GM21529 (cell line): ENCODE measurements around the gene TMEM72.

Source experiments
- ATAC-seq: cut with Tn5 transposase; IDR thresholded peaks from one replicate; pipeline ENCODE4 v1.9.1; 2021; ENCODE audit not compliant: unreplicated experiment

The TMEM72 gene

DNA sequence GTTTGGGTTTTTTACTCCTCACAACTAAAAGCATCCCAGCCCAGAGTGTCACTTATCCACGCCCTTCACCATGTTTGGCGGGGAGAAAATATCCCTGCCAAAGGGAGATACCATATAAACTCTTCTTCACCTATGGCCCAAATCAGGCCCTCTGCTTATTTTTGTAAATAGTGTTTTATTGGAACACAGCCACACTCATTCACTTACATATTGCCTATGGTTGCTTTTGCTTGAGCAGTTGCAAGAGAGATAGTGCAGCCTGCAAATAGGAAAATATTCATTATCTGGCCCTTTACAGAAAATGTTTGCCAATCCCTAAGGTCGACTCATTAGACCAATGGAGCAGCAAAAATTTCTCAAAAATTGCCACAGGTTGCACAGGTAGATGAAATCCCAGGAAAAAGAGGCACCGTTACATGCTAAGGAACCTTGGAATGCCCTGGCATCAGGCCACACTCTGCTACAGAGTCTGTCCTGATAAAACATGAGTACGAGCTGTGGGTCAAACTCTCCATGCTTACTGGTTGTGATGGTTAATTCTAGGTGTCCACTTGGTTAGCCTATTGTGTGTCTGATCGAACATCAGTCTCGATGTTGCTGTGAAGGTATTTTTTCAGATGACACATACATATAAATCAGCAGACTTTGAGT, 40.6 kb downstream of the TMEM72 start:
- ATAC-seq, result no peak

DNA sequence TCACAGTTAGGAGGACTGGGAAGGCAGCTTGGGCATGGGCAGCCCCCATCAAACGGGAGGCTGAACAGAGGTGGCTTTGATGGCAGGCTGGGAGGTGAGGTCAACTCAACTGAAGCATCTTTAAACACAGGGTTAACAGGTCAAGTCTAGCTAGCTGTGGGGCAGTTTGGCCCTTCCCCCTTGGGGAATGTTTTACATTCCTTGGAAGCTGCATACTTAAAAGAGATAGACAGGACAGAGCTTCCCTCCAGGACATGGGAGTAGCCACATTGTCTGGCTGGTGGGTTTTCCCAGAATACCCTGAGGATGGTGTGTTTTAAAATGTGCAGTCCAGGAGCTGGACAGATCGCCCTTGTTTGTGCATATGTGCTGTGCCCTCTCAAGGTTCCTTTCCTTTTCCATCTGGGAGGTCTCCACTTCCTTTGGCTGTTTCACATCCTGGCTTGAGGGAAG, 41.7 kb downstream of the TMEM72 start:
- ATAC-seq, result no peak

DNA sequence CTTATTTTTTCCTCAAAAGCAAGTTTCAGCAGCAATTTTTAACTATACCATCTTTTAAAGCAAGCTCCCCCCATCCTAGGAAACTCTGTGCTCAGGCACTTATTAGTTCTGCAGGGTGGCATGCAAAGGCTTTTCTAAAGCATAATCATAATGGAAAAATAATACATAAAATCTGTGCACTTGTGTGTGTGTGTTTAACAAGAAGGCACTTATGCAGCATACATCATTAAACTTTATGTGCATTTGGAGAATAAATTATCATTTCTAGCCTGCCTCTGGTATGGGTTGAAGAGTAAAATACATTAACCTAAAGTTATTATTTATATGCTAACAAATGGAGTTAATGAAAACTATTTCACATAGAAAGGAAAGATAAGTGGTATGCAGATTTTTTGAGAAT, 42.9 kb downstream of the TMEM72 start:
- no peak for ATAC-seq

DNA sequence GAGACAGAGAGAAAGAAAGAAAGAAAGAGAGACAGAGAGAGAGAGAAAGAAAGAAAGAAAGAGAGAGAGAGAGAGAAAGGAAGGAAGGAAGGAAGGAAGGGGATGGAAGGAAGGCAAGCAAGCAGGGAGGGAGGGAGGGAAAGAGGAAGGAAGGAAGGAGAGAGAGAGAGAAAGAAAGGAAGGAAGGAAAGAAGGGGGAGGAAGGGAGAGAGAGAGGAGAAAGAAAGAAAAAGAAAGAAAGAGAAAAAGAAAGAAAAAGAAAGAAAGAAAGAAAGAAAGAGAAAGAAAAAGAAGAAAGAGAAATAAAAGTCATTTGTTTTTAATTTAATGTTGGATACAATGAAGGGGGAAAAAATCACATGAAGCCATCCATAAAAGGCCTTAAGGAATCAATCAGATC, 43.8 kb downstream of the TMEM72 start:
- no peak for ATAC-seq

DNA sequence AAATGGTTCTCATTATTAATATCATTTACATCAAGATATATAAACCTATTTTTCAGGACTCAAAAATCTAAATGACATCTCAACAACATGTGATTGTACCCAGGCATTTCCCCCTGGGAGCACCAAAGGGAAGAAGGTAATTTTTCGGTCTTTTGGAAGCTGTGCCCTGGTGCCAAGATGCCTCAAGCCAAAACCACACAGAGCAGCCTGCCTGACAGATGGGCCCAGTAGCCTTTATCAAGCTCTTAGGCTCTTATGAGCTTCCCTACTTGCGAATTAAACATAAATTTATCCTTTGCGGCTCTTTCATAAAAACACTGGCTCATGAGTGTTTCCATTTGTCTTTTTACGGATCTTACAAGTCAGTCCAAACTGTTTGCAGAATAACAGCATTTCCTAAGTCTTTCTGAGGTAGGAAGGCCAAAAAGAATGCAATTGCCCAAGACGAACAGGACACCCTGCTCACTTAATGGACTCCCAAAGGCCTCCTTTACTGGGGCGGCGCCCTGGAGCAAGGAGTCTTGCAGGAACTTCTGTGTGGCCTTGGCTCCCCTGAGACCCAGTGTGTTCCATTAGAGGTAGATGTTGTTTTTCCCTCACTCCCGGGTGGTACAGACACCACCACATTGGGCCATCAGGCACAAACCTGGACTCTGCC, 44.4 kb downstream of the TMEM72 start:
- ATAC-seq, result no peak

DNA sequence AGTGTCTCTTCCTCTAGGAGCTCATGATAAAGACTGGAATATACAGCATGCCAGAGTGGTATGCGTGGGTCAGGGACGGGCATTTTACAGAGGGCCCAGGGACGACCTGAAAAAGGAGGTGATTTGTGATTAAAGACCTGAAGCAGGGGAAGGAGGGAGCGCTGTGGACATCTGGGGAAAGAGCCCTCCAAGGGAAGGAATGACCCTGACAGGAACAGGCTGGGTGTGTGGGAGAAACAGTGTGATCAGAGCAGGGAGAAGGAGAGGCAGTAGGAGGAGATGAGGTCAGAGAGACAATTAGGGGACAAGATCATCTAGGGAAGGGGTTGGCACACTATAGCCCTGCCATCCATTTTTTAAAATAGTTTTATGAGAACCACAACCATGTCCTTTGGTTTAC, 45.1 kb downstream of the TMEM72 start:
- no peak for ATAC-seq

DNA sequence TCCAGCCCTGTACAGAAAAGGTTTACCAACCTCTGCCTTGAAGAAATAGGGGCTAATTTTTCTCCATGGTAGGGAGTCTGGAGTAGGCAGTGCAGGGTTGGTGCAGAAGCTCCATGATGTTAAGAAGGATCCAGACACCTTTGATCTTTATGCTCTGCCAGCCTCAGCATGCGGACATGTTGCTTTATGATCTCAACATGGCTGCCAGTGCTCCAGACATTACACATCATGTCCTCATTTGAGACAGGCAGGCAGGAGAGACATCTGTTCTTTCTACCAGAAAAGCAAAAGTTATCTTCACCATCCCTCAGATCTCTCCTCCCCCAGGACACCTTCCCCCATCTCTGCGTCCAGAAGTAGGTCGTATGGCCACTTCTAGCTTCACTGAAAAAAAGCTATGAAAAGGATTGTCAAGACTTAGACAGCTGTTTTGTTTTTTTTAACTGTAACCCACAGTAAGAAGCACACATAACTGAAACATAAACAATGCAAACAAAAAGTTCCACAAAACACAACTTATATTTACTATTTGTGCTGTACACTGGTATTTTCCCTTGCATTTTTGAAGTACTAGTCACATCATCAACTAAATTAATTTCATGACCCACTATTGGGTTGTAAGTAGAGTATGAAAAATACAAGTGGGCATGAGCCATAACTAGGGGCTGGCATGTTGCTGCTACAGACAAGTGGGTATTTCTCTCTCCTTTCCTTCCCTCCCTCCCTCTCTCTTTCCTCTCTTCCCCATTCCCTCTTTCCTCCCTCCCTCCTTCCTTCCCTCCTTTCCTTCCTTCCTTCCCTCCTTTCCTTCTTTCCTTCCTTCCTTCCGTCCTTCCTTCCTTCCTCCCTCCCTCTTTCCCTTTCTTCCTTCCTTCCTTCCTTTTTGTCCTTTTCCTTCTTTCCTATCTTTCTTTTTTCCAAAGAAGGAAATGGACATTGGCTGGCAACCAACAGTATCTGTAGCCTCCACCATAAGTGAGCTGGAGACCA, 45.9 kb downstream of the TMEM72 start:
- no peak for ATAC-seq

DNA sequence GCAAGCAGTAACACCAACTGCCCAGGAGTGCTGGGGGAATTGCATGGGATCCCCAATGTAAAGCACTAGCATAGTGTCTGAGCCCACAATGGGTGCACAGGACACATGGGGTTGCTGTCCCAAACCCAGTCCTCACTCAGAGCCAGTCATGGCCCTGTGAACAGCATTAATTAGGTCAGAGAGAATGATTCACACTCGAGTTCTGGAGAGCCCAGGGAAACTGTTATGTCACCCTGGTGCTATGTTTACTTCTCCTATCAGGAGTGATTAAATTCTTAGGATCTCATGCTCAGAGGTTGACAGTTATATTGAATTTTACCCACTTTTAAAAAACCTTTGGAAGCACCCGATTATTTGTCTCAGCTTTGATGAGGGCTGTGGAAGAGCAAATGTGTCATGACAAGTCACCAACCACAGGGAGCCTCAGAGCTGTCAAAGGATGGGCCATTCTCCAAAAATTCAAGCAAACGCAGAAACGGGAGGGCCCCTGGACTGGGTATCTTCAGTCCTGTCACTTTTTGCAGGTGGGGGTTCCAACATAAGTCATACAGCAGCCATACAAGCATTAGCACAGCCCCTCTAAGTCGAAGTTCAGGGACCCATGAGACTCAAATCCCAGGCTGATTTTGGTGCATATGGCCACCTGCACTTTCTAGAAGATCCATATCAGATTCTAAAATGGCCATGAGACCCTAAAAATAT, 47.2 kb downstream of the TMEM72 start:
- ATAC-seq, result no peak

DNA sequence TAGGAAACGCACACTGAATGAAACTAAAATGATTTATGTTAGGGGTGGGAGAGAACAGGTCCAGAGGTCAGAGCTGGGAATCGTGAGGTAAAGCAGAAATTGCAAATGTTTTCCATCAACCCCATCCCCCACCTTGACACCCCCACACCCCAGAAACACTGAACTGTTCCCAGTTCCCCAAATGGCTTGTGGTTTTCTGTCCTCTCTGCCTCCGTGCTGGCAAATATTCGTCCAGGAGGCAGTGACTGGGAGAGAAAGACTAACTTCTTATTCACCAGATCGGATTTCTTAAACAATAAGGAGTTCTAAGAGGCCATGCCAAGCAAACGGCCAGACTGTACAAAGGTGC, 47.7 kb downstream of the TMEM72 start:
- no peak for ATAC-seq

DNA sequence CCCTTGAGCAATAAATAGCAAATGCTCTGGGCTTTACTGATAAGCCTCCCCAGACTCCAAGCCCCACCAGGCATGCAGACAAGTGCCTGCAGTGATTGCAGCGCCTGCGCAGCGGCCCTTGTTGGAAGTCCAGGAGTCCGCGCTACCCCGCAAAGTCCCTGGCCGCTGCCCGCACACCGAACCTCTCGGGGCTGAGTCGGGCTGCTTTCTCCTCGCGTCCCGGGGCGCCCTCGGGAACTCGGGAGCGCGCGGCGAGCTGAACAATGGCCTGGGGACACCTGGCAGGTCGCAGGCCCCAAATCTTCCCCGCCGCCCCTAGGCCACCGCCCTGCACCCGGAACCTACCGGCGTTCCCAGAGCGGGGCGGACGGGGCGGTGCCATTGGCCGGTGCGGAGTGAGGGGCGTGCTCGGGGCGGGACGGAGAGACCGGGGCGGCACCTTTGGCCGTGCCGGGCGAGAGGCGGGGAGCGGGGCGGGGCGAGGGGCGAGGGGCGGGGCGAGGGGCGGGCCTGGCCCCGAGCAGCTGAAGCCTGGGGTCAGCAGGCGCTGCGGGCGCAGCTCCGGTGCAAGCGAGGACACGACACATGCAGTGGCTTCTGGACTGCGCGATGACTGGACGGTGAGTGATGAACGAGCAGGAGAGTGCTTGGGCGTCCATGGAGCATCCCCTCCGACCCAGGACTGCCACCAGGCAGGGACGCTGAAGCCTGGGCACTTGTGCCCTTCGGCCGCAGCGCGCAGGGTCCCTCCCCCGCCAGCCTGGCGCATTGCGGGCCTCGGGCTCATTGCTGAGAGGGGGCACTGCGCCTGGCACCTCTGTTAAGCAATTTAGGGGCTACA, 48.3 kb downstream of the TMEM72 start, which contains the start of gene RASSF4:
Gene RASSF4, plus strand, starts transcription at position 556 of the 841 bp plus-strand sequence. CDS start 10,401 bp downstream, outside the sequence.
- peak; percentile 94 for ATAC-seq

DNA sequence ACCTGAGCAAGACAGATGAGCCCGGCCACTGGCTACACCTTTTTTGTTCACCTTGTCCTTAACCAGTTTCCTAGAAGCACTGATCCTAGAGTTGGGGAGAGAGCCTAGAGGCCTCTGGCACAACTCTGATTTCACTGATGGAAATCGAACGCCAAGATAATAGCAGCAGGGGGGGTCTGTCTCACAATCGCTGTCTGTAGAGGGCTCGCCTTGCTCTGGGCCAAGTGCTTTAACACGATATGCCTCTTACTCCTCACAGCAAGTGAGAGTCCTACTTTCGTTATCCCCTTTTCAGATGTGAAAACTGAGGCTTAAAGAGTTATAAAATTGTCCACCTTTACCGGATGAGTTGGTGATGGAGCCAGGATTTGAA, 48.9 kb downstream of the TMEM72 start:
- no peak for ATAC-seq

DNA sequence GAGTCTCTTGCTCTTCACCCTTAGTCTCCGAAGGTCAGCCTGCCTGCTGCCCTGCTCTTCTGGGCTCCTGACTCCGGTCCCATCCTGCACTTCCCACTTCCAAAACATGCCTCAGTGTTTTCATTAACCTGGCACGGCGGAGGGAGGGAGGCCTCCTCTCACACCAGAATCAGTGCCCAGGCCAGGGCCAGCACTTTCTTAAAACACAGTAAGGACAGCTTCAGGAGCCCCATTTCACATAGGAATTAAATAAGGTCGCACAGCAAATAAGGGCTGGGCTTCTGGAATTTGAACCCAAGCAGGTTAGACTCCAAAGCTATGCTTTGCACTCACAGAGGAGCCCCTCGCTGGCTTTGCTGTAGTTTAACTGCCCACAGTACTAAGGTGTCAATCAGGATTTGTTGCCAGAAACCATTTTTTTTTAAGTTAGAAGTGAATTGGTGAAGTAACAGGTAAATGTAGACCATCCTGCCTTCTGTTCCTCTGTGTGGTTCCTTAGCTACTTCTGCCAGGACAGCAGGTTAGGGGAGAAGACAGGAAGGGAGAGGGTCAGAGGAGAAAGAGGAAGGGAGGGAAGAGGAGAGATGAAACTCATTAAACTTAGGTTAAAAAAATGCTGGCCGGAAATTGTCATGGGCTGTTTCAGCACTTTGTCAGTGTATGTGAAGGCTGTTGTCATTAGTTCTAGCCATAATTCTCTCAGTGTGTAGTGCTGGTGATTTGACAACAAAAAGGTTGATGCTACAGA, 49.5 kb downstream of the TMEM72 start:
- no peak for ATAC-seq

DNA sequence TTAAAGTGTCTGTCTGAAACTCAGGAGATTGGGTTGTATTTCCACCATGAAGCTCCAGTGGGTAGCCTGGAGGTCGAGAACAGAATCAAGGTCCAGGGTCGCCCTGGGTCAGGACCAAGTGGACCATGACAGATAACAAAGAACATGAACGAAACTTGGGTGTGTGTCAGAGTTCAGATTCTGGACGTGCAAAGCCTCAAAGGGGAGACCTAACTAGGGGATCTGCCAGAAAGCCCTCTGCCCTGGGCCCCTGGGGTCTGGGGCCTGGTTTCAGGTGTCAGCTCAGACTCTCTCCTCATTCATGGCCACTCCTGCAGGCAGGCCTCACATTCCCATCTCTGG, 50.1 kb downstream of the TMEM72 start:
- no peak for ATAC-seq

DNA sequence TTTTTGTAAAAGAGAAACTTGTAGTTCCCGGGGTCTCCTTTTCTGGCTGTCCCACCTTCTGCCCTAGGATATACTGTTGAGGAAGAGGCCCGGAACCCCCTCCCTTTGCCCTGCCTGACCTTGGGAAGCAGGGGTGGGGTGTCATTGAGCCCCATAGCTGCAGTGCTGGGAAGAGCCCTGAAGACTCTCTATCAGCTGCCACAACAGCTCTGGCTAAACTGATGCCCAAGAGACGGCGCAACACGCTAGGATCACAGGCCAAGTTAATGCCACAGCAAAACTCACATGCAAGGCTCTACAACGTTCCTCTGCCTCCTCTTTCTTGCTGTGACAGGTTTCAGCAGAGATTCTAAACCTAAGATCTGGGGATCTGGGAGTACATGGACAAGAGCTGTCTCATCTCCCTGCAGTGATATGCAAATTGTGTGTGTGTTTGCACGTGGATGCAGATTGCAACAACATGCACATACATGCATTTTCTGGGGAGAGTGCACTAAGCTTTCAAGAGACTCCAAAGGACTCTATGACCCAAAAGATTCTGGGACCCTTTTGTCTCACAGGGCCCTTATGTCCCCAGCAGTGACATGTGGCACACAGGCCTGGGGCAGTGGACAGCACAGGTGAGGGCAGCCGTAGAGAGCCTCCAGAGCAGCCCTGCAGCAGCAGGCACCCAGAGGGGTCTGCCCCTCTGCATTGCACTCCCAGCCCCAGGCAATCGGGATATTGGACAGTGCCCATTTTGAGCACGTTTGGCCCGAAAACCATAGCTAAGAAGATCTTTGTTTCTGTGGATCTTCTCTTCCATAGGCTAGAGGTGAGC, 51.0 kb downstream of the TMEM72 start:
- no peak for ATAC-seq

DNA sequence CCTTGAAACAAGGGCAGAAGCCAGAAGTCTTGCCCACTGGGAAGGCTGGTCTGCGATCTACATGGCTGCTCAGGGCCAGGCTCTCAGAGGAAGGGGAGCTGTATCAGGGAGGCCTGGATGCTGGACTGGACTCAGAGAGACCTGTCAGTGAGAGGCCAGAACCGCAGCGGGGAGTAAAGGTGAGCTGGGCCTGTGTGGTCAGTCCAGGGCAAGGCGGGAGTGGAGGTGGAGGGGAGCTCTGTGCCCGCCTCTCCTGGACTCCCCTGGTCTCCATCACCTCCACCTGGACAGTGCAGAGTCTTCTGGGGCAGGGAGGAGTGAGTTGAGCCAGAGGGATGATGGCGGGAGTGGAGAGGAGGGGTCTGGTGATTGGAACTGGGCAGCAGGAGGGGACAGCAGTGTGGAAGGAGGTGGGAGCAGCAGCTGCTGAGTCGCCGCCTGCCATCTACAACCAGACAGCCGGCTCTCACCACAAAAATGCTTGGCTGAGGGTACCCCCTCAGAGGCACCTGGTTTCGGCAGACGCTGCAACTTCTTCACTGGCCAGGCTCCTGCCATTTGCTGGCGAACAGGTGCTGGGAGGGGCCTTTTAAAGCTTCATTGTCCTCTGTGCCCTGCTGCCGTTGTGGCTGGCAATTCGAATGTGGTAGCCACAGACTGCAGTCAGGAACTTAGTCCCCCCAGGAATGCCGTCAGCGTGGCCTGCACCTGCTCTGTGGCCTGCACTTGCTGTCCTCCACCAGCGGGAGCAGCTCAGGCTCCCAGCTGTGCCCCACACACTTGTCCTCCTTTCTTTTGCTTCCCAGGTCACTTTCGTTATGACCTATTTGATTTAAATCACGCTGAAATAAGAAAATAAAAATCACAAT, 52.0 kb downstream of the TMEM72 start:
- ATAC-seq, result peak; percentile 19

DNA sequence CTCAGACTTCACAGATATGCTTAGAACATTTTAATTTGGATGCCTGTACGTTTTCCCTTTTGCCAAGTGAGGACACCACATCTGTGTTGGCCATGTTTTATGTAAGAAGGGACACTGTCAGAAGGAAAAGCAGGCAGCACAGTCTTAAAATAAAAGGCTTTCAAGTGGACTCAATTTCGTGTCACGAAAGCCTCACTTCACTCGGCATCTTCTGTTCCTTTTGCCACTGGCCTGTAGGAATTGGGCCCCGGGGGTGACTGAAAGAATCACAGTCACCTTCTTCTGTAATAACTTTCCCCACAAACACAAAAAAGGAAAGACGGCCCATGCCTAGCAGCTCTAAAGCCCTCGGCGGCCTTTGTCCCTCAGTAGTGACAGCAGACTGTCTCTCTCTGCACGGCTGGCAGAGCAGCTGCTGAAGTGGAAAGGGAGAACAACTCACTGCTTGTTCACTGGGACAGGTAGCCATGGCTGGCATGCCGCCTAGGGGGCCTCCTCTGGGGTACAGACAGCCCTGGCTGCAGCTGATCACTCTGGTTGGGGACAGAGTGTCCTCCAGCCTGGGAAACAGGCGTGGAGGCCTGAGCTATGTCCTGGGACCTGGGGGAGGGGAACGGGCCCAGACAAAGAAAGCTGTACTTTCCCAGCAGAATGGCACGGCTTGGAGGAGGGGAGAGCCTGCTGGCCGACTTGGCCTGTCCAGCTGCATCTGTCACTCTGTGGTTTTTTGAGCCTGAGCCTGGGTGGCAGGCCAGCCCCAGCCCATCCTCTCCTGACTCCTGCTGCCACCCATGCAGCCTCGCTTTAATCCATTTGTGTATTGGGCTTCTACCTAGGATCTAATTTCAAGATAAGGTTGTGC, 52.9 kb downstream of the TMEM72 start:
- ATAC-seq, result no peak

DNA sequence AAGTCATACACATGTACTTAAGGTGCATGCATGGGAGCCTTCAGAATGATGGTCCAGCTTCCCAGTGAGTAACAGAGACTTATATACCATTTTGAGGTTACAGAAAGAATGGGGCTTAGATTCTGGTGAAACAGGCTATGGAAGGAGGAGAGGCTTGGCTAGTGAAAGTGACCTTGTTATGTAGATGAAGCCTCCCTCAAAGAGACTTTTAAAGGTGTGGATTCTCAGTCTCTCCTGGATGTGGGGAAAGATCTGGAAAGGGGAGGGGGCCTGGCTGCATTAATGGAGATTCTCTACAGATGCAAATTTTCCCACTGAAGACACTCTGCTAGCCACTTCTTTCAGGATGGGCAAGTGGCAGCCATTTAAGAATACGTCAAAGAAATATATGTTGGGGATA, 54.0 kb downstream of the TMEM72 start:
- no peak for ATAC-seq
